ENCODE measurements around the gene TRIM52.
"Not testable (repeated sequence)": the region's sequence is repeated elsewhere in the genome, so short reads cannot be mapped to it uniquely, and the experiment has no call there.

DNA sequence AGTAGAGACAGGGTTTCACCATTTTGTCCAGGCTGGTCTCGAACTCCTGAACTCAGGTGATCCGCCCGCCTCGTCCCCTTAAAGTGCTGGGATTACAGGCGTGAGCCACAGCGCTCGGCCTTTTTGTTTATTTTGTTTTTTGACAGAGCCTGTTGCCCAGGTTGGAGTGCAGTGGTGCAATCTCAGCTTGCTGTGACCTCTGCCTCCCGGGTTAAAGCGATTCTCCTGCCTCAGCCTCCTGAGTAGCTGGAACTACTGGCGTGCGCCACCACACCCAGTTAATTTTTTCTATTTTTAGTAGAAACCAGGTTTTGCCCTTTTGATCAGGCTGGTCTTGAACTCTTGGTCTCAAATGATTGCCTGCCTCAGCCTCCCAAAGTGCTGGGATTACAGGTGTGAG is 50.8 kb downstream of the TRIM52 start:
- TF ChIP-seq, protein P1, sequence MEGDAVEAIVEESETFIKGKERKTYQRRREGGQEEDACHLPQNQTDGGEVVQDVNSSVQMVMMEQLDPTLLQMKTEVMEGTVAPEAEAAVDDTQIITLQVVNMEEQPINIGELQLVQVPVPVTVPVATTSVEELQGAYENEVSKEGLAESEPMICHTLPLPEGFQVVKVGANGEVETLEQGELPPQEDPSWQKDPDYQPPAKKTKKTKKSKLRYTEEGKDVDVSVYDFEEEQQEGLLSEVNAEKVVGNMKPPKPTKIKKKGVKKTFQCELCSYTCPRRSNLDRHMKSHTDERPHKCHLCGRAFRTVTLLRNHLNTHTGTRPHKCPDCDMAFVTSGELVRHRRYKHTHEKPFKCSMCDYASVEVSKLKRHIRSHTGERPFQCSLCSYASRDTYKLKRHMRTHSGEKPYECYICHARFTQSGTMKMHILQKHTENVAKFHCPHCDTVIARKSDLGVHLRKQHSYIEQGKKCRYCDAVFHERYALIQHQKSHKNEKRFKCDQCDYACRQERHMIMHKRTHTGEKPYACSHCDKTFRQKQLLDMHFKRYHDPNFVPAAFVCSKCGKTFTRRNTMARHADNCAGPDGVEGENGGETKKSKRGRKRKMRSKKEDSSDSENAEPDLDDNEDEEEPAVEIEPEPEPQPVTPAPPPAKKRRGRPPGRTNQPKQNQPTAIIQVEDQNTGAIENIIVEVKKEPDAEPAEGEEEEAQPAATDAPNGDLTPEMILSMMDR (IDR thresholded peaks at IDR 0.05): not testable (repeated sequence)
- not testable (repeated sequence) for TF ChIP-seq EZH2 (IDR thresholded peaks at IDR 0.05)

Measured in neural progenitor cell (in vitro differentiated cells).